Esophagus squamous epithelium (tissue), 5 donors: ENCODE measurements around the gene SYT17. TPM values are rescaled to one million over a fixed set of nuclear protein-coding genes. Genes with fewer than 3 reads are reported as not detected.

Experiments used
- DNase-seq: peaks from one replicate; lab custom pipeline; 2025; lab: John Stamatoyannopoulos, UW
- H3K27ac ChIP-seq, 4 donors: fragments of 200-600 bp; sonication (generic); one replicate each; pipeline ENCODE4 v1.5.1; 2016 to 2019; ENCODE audit warnings: mild to moderate bottlenecking in 1 of 4
- H3K27me3 ChIP-seq, 4 donors: fragments of 200-600 bp; sonication (generic); 1 replicate in 3 of 4; 2 replicates in 1 of 4; pipeline versions ENCODE4 v1.5.1 to v1.6.0; 2017 to 2021; ENCODE audit warnings: antibody characterized with exemption in 1 of 4
- H3K36me3 ChIP-seq, 3 donors: fragments of 200-600 bp; sonication (generic); one replicate each; pipeline ENCODE4 v1.5.1; 2016 to 2019
- H3K4me1 ChIP-seq, 3 donors: fragments of 200-600 bp; sonication (generic); one replicate each; pipeline ENCODE4 v1.5.1; 2017 to 2019
- H3K4me3 ChIP-seq, 4 donors: fragments of 200-600 bp; sonication (generic); 1 replicate in 3 of 4; 2 replicates in 1 of 4; pipeline ENCODE4 v1.5.1; 2016 to 2019; ENCODE audit warnings: mild to moderate bottlenecking in 2 of 4, moderate library complexity in 1 of 4
- H3K9me3 ChIP-seq, 3 donors: fragments of 200-600 bp; sonication (generic); one replicate each; pipeline ENCODE4 v1.5.1; 2016 to 2019
- POLR2A ChIP-seq, 4 donors: fragments of 450-650 bp; IDR thresholded peaks; one replicate each; pipeline ENCODE4 v1.6.1; 2017; ENCODE audit warnings: antibody characterized with exemption in 4 of 4, mild to moderate bottlenecking in 4 of 4, moderate library complexity in 3 of 4
- WGBS, 2 donors: methylation state at CpG; one replicate each; pipeline ENCODE4 v1.1.5; 2018; 5-methylcytosine and 5-hydroxymethylcytosine counted together
- intact Hi-C: fragments of 100-400 bp; cut with DNase I; formaldehyde crosslinking; loops from one replicate; pipeline ENCODE4 v1.15.0; 2022
- total RNA-seq, 4 donors: library from RNA; depleted of rRNA; stranded (reverse); fragments of >200 nt; gene quantifications; one replicate each; pipeline ENCODE4 v1.1.0, GENCODE V29; 2016
- TF ChIP-seq, protein P1 (sequence below), 6 experiments: fragments of 450-650 bp in 4 of 6; fragments of 200-600 bp in 2 of 6; sonication (generic) in 2 of 6; IDR thresholded peaks; one replicate each; pipeline ENCODE4 v1.5.1; 2016 to 2019; ENCODE audit warnings: antibody characterized with exemption in 6 of 6, mild to moderate bottlenecking in 4 of 6, moderate library complexity in 4 of 6
- donor health status: DM: yes; HTN: yes; CAD: no.

SYT17 gene
- total RNA-seq, 4 donors from 2014 or later: 0.88 to 7.6 (median 4.7) TPM

- Histone ChIP-seq H3K36me3 (no peaks in the 10 kb centered on the region), H3K4me3 (no peak overlapping the region), H3K27me3 (peaks cover 0 to 31% (median 0%) of the 10 kb centered on the region in 4 donors), H3K4me1 (peaks cover 17 to 31% (median 17%) of the 10 kb centered on the region in 3 donors), H3K9me3 (no peaks in the 10 kb centered on the region), H3K27ac (no peak overlapping the region)
- intact Hi-C loops: loop anchor here (10.0 kb wide), 1 partner anchor 345 kb away; no protein-coding TSS in a partner anchor
- 44 to 51% methylated on average over 7 of the region's 7 CpGs for WGBS, 2 donors
- no peak for TF ChIP-seq POLR2A (IDR thresholded peaks at IDR 0.05)
- TF ChIP-seq, protein P1, sequence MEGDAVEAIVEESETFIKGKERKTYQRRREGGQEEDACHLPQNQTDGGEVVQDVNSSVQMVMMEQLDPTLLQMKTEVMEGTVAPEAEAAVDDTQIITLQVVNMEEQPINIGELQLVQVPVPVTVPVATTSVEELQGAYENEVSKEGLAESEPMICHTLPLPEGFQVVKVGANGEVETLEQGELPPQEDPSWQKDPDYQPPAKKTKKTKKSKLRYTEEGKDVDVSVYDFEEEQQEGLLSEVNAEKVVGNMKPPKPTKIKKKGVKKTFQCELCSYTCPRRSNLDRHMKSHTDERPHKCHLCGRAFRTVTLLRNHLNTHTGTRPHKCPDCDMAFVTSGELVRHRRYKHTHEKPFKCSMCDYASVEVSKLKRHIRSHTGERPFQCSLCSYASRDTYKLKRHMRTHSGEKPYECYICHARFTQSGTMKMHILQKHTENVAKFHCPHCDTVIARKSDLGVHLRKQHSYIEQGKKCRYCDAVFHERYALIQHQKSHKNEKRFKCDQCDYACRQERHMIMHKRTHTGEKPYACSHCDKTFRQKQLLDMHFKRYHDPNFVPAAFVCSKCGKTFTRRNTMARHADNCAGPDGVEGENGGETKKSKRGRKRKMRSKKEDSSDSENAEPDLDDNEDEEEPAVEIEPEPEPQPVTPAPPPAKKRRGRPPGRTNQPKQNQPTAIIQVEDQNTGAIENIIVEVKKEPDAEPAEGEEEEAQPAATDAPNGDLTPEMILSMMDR (IDR thresholded peaks at IDR 0.05): no peak
- no peak for DNase-seq
Measured at GRCh38 chr16:19170043-19170655, 2.1 kb downstream of the SYT17 start.

DNA sequence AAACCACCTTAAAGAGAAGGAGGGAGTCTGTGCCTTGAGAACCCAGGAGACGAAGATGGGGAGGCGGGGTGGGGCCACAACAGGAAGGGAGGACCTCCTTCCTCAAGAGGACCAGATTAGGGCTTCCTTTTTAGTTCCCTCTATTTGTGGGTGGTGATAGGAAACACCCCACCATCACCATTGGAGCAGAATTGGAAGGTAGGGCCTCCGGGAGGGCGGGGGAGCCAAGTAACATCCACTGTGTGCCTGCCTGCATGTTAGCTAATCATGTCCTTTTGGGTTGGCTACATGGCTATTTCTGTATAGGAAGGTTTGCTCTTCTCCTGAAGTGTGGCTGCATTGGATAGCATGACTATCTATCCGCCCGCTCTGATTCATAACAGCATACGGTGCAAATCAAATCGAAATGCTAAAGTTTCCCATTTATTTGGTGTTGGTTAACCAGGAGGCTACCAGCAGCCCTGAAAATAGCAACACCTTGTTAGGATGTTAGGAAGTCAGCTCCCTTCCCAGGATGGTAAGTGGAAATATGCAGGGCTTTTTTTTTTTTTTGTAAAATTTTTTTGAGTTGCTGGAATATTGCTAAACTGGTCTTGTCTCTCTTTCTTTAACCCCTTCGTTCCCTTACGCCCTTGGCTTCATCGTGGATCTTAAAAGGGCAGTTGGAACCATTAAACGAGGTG is 4.2 kb downstream of the SYT17 start:
- DNase-seq: no peak
- 78% methylated on average over 12 of the region's 12 CpGs for WGBS, 2 donors
- intact Hi-C loops: loop anchor here (10.0 kb wide), 1 partner anchor 343 kb away; no protein-coding TSS in a partner anchor

GRCh38 chr16:19173059-19173458 is 5.0 kb downstream of the SYT17 start:
- peaks cover 10 to 18% (median 13%) of the 10 kb centered on the region in 3 donors for H3K4me1 ChIP-seq
- H3K4me3 ChIP-seq: no peak overlapping the region
- no peak for DNase-seq
- no peaks in the 10 kb centered on the region for H3K36me3 ChIP-seq
- no peak overlapping the region for H3K27ac ChIP-seq
- intact Hi-C loops: loop anchor here (10.0 kb wide), 1 partner anchor 342 kb away; no protein-coding TSS in a partner anchor
- H3K9me3 ChIP-seq: no peaks in the 10 kb centered on the region
- WGBS, 2 donors: 71 to 75% methylated on average over 8 of the region's 8 CpGs
- TF ChIP-seq POLR2A (IDR thresholded peaks at IDR 0.05): no peak
- TF ChIP-seq, protein P1 (IDR thresholded peaks at IDR 0.05): no peak
- H3K27me3 ChIP-seq: peaks cover 0 to 18% (median 0%) of the 10 kb centered on the region in 4 donors

More for the DNA sequence above, 4.2 kb downstream of the SYT17 start:
- H3K27ac ChIP-seq: no peak overlapping the region
- TF ChIP-seq, protein P1 (IDR thresholded peaks at IDR 0.05): no peak
- TF ChIP-seq POLR2A (IDR thresholded peaks at IDR 0.05): no peak
- H3K4me1 ChIP-seq: peaks cover 17 to 26% (median 17%) of the 10 kb centered on the region in 3 donors
- H3K27me3 ChIP-seq: peaks cover 0 to 26% (median 0%) of the 10 kb centered on the region in 4 donors
- H3K9me3 ChIP-seq: no peaks in the 10 kb centered on the region
- no peak overlapping the region for H3K4me3 ChIP-seq
- H3K36me3 ChIP-seq: no peaks in the 10 kb centered on the region

DNA sequence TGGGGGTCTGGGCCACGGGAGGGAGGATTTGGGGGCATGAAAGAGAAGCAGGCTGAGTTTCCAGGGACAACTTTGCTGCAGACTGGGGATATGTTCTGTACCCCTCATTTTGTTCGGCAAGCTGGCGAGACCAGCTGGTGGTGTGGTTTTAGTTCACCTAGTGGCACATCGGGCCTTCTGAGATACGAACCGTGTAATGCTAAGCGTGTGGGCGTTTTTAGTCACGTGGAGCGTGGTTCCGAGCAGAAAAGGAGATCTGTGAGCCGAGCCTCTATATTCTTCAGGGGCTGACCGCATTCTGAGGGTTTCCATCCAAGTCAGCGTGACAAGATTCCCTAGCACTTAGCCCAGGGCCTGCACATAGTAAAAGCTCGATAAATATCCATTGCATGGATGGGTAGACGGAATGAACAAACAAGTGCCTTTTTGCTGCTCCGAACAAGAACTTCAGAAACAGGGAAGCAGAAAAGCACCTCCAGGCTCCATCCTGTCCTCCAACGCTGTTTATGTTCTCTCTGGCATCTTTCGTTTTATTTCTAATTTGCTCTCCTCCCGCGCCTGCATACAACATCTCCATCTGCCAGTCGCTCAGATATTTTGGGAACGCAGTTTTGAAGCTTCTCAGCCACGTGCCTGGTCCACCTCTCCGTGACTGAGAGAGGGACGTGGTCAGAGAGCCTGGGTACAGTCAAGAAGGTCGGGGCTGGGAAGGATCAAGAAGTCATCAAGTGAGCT is 5.8 kb downstream of the SYT17 start:
- peaks cover 0 to 11% (median 0%) of the 10 kb centered on the region in 4 donors for H3K27me3 ChIP-seq
- H3K4me3 ChIP-seq: no peak overlapping the region
- H3K36me3 ChIP-seq: no peaks in the 10 kb centered on the region
- WGBS, 2 donors: 89 to 90% methylated on average over 24 to 25 of the region's 27 CpGs
- H3K27ac ChIP-seq: no peak overlapping the region
- DNase-seq: no peak
- intact Hi-C loops: loop anchor here (10.0 kb wide), 1 partner anchor 341 kb away; no protein-coding TSS in a partner anchor
- H3K9me3 ChIP-seq: no peaks in the 10 kb centered on the region
- peaks cover 2 to 11% (median 6%) of the 10 kb centered on the region in 3 donors for H3K4me1 ChIP-seq
- no peak for TF ChIP-seq POLR2A (IDR thresholded peaks at IDR 0.05)
- TF ChIP-seq, protein P1 (IDR thresholded peaks at IDR 0.05): no peak
